HG03175 (cell line): Measurements from ENCODE around the gene TAS1R1.
"Not testable (repeated sequence)": the region's sequence is repeated elsewhere in the genome, so short reads cannot be mapped to it uniquely, and the experiment has no call there.

ENCODE experiments used
- ATAC-seq: cut with Tn5 transposase; IDR thresholded peaks from one replicate; pipeline ENCODE4 v1.9.1; 2021; ENCODE audit warnings: mild to moderate bottlenecking, moderate library complexity; ENCODE audit not compliant: unreplicated experiment

The TAS1R1 gene

DNA sequence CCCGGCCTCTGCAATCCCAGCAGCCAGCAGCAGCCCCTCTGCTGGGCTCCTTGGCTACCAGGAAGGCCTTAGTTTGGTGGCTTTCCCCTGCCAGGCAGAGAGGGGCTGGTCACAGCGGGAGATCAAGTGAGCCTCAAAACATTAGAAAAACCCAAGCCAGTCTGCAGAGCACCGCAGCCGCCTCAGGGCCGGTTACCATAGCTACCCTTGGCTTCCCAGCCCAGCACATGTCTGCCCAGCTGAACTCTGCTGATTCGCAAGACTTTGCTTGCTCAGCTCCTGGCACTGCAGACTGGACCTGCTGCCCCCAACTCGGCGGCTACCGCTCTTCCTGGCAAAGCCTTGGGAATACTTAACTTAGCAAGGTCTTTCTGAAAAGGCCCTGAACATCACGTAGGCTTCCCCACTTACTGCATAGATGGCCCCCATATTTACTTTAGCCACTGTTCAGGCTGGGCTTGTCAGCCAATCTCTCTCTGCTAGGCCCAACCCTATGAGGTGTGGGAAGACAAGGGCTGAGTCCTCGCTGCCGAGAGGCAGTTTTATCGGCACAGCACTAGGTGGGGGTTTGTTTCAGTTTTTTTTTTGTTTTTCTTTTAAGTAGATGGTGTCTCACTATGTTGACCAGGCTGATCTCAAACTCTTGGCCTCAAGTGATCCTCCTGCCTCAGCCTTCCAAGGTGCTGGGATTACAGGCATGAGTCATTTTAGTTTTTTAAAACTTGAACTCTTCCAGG is 35.0 kb upstream of the TAS1R1 start:
- no peak for ATAC-seq

DNA sequence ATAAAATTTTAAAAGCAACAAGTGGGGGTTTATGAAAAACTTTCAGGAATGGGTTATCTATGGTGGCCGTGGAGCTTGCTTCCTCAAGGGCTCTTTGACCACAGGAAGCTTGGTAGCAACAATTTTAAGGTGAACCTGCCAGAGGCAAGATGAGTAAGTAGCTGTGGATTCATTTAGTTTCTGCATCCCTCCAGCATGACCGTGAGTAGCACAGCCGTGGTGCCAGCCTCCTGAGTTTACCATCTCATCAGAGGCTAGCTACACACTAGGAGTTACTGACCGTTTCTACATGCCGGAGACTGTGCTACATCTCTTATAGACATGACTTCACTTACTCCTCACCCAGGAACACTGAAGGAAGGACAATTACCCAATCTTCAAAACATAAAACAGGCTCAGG is 33.6 kb upstream of the TAS1R1 start:
- no peak for ATAC-seq

DNA sequence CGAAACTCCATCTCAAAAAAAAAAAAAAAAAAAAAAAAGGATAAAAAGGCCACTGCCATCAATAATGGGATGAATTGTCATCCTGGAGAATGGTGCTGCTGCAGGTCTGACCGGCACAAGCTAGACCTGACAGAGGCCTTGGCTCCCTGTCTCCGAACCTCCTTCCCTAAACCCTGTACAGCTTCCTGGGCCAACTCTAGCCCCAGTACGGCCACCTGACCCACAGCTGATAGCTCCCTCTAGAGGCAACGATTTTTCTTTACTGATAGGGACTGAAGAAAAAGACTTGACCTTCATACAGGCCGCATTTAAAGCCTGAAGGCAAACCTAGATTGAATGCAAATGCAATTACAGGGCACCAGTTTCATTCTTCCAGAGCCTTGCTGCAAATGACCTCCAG is 31.5 kb upstream of the TAS1R1 start:
- ATAC-seq, result no peak

DNA sequence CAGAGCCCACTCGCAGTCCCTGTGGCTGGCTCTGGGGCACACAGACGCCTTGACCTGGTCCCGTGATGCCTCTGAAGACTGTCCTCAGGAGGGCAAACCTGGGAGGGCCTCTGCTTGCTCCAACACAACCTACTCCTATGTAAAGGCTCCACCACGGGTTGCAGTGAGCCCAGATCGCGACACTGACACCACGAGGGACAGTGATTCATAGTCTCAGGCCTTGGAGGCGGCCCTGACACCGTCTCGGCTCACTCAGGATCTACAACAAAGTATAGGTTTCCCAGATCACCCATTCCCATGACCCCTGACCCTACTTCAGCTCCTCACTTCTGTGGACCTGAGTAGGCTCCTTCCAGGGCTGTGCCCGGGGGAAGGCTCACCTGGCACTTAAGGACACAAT is 28.8 kb upstream of the TAS1R1 start:
- ATAC-seq, result no peak

DNA sequence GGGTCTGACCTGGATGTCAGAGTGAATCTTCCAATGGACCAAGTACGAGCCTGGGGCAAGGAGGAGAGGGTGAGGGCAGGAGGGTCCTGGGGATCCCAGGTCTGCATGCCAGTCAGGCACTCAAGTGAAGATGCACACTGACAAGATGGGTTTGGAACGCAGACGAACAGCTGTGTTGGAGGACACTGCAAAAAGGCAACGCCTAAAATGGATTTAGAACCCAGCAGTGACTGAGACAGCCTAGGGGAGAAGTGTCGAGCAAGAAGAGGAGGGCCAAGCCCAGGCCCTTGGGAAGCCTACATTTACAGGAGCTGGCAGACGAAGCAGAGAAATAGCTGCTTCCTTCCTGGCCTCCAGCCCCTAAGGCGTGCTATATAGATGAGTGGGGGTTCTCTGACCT is 26.6 kb upstream of the TAS1R1 start:
- ATAC-seq, result no peak

DNA sequence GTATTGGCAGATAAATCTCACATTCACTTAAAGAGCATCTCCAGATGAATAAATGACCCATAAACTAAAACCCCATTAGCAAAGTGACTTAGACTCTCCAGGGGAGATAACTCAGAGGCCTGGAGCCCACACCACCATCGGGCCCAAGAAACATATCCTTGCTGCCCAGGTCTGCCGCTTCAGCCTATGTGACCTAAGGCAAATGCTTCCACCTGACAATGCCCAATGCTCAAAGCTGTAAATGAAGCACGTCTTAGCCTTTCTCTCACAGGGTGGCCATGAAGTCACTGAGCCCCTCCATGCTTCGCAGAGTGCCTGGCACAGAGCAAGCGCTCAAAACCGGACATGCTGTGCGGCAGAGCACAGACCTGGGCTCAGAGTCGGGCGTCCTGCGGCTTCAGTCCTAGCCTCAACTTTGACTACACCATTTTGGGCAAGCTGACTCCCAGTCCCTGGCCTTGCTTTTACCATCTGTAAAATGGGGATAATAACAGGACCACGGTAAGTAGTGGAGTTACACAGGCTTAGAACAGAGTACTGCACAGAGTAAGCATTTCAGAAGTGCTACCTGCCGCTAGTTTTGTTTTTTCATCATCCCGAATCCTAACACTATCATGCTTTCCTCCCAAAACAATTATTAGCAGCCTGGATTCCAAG is 24.5 kb upstream of the TAS1R1 start:
- ATAC-seq, result no peak

DNA sequence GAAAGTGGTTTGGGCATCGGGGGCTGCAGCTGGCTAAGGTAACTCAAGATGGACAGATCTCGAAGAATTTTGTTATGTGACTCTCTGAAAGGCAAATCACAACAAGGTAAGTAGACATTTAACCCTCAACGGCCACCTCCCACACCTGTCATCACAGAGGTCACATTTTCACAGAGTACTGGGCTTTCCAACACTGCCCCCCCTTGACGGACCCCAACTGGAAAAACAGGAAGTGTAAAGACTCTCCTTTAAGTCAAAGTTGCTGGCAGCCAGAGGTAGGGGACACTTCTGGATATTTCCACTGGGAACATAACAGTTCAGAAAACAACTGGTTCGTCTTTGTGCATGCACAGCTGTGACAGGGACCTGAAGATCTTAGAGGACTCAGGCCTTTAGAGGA is 23.1 kb upstream of the TAS1R1 start:
- ATAC-seq, result no peak

DNA sequence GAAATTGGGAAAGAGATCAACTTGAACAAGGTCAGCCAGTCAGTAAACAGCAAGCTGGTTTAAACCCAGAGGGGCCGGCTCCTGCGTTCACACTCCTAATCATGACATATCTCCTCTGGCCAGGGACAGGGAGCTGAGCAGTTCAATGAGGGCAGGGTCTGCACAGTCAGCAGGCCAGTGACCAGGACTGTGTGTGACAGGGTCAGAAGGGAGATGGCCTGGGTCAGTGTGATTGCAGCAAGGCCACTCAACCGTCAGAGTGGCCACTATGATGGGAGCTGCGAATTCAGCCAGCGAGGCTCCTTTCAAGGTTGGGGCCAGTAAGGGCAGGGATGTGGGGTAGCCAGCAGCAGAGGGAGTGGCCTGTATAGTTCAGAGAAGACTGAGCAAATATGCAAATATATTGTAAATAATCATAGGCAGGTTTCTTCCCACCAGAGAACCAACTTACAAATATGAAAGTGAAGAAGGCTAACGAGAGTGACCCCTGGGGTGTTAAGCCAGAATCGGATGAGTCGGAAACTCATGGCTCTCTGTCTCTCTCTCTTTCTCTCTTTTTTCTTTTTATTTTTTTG is 20.8 kb upstream of the TAS1R1 start:
- ATAC-seq, result no peak

- ATAC-seq, result no peak
These were observed 19.9 kb upstream of the TAS1R1 start for GRCh38 chr1:6535214-6535613.

GRCh38 chr1:6536291-6536690 is 18.8 kb upstream of the TAS1R1 start:
- ATAC-seq, result no peak

DNA sequence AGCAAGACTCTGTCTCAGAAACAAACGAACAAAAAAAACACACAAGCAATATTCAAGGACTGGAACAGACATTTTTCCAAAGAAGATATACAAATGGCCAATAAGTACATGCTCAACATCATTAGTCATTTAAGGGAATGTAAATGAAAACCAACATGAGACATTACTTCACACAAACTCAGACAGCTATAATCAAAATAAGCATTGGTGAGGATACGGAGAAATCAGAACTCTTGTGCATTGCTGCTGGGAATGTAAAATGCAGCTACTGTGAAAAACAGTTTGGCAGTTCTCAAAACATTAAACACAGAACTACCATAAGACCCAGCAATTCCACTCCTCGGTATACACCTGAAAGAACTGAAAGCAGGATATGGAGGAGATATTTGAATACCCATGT is 16.2 kb upstream of the TAS1R1 start:
- ATAC-seq, result no peak

DNA sequence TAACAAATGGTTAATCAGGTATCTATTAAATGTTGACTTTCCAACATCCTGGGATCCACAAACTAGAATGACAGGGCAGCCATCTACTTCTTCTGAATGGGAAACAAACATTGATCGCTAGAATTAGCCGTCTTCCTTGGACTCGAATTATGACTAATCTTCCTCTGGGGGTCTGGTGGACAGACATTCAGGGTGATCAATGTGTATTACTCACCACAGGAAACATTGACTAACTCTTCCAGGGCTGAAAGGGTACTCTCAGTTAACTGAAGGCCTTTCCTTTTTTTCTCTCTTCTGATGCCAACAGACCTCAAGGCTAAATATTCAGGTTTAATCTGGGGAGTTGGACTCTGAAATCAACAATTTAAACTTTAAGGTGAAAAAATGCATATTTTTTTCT is 10.3 kb upstream of the TAS1R1 start:
- no peak for ATAC-seq

- no peak for ATAC-seq
These were observed 9.6 kb upstream of the TAS1R1 start for GRCh38 chr1:6545276-6546112.

DNA sequence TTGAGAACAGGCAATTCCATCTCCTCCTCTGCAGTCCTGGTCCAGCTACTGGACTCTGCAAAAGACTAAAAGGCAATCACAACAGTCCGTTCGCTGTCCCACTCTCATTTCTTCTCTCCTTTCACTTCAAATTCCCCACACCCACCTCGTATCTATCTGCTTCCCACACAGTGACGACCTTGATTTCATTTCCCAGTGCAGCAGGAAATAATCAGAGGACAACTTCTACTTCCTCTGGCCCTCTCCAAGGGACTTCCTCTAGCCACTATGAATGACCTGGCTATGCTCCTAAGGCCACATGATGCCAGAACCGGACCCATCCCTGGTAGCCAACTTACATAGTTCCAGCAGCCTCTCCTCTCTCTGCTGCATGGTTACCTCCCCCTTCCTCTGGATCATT is 8.8 kb upstream of the TAS1R1 start:
- no peak for ATAC-seq

- ATAC-seq, result no peak
These were observed 7.8 kb upstream of the TAS1R1 start for GRCh38 chr1:6547301-6547700.

DNA sequence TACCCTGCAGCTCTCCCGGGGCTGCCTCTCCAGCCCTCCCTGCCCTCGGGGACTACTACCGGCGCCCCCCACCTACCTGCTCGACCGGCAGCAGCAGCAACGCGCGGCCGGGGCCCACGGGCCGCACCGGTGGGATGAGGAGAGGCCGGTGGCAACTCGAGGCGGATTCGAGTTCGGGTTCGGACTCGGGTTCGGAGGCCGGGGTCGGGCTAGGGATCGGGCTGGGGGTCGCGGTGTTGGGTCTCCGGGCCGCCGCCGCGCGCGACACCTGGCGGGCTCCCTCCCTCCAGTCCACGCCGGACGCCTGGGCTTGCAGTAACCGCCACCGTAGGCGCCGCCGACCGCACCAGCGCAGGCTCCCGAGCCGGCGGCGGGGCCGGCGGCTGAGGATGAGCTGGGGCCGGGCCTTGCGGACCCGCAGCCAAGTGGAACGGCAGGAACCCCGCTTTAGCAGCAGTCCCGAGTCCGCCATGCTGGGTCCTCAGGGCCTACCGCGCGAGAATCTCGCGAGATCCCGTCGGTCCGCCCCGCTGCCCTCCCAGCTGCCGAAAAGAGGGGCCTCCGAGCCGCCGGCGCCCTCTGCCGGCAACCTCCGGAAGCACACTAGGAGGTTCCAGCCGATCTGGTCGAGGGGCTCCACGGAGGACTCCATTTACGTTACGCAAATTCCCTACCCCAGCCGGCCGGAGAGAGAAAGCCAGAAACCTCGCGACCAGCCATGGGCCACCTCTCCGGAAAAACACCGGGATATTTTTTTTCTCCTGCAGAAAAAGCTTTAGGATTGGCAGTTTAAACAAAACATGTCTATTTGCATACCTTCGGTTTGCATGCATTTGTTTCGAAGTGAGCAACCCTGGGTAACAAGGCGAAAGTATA is 838 bp upstream of the TAS1R1 start, which contains the start of gene NOL9:
Gene NOL9 (minus strand): TSS at position 483 of the 876 bp plus-strand sequence. CDS start 11 bp downstream, at position 472.
- ATAC-seq, result peak; percentile 93

- no peak for ATAC-seq
These were observed 2.5 kb downstream of the TAS1R1 start for GRCh38 chr1:6557597-6557996.

DNA sequence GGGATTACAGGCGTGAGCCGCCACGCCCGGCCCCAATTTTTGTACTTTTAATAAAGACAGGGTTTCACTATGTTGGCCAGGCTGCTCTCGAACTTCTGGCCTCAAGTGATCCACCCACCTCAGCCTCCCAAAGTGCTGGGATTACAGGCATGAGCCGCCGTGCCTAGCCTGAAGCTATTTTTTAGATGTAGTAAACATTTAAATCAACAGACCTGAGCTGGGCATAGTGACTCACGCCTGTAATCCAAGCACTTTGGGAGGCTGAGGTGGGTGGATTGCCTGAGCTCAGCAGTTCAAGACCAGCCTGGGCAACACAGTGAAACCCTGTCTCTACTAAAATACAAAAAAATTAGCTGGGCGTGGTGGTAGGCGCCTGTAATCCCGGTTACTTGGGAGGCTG is 4.1 kb downstream of the TAS1R1 start:
- not testable (repeated sequence) for ATAC-seq

DNA sequence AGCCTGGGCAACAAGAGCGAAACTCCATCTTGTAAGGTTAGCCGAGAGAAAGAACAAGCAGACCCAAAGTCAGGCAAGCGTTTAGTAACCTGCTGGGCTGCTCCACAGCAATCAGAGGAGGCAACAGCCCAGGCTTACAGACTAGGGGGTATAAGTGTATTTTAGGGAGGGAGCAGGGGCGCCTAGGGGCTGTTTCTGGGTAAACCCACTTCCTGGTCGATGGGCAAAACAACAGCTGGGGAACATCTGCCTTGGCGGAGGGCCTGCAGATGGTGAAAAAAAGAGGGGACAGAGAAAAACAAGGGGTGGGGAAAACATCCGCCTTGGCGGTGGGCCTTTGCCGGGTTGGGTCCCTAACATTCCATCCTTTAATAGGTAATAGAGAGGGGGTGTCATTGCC is 5.2 kb downstream of the TAS1R1 start:
- no peak for ATAC-seq

DNA sequence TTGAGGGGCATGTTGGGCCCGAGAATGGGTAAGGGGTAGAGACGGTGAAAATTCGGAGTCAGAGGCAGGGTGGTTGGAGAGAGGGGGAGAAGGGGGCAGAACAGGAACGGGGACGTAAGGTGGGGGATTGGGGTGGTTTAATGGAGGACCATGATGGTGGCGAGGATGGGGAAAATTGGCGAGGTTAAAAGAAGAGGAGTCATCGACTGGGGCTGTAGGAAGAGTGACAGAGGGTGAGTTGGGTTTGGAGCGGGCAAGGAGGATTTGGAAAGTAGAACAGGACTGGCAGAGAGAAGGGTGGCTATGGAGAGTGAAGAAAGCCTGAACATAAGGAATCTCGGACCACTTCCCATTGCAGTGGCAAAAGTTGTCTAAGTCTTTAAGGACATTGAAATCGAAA is 13.9 kb downstream of the TAS1R1 start:
- no peak for ATAC-seq
